Bronchial epithelial cell (primary cell): ENCODE data around the gene COX6A2. TPM values are rescaled to one million over a fixed set of nuclear protein-coding genes. Genes with fewer than 3 reads are reported as not detected.

ENCODE experiments used
- DNase-seq: peaks from one replicate; pipeline ENCODE4 v3.0.0-alpha.2; 2010; ENCODE audit warnings: low read depth
- FAIRE-seq: peaks from 2 replicates; lab custom pipeline; 2011; peaks lifted over from hg19 to GRCh38; lab: Jason Lieb, UNC
- H3K27me3 ChIP-seq: 2 replicates; pipeline ENCODE4 v1.5.1; 2011; ENCODE audit warnings: low read length; ENCODE audit not compliant: control insufficient read depth, insufficient read depth
- H3K36me3 ChIP-seq: 2 replicates; pipeline ENCODE4 v1.5.1; 2011; ENCODE audit warnings: low read length; ENCODE audit not compliant: control insufficient read depth, insufficient read depth
- H3K4me3 ChIP-seq: 2 replicates; pipeline ENCODE4 v1.5.1; 2011; ENCODE audit warnings: mild to moderate bottlenecking, low read depth, low read length, control low read depth
- CTCF ChIP-seq: IDR thresholded peaks from 2 replicates; pipeline ENCODE4 v1.5.1; 2011; ENCODE audit warnings: mild to moderate bottlenecking, moderate library complexity, low read length, control low read depth, inconsistent platforms; ENCODE audit not compliant: insufficient read depth, severe bottlenecking
- total RNA-seq: library from RNA; depleted of rRNA; stranded (reverse); fragments of >200 nt; gene quantifications from 2 replicates; pipeline ENCODE4 v1.2.1, GENCODE V29; 2014

The COX6A2 gene
- total RNA-seq, 1 donor from 2014 or later = not detected

GRCh38 chr16:31459687-31460581 lies 31.8 kb upstream of the COX6A2 start:
- Histone ChIP-seq H3K27me3 (no peaks in the 10 kb centered on the region), H3K36me3 (peaks cover 8% of the 10 kb centered on the region), H3K4me3 (peak overlapping the region; percentile 83)
- no peak for TF ChIP-seq CTCF
- FAIRE-seq (no peak), DNase-seq (peak; percentile 98)

- peak; percentile 74 for TF ChIP-seq CTCF
- Histone ChIP-seq H3K27me3 (no peaks in the 10 kb centered on the region), H3K4me3 (peak within 1 kb of the TSS; percentile 83), H3K36me3 (peaks cover 8% of the 10 kb centered on the region)
- FAIRE-seq (no peak), DNase-seq (peak; percentile 94)
Observed at GRCh38 chr16:31458844-31459686, 30.9 kb upstream of the COX6A2 start, which contains the start of gene ARMC5. Gene ARMC5 (plus strand): TSS chr16:31459501. CDS start chr16:31459525, 24 bp downstream.

- Histone ChIP-seq H3K36me3 (peaks cover 8% of the 10 kb centered on the region), H3K27me3 (no peaks in the 10 kb centered on the region), H3K4me3 (peak overlapping the region; percentile 83)
- DNase-seq (peak; percentile 35), FAIRE-seq (no peak)
- peak; percentile 46 for TF ChIP-seq CTCF
Observed at GRCh38 chr16:31458073-31458843, 30.1 kb upstream of the COX6A2 start.

- FAIRE-seq (no peak), DNase-seq (no peak)
- H3K4me3 ChIP-seq = peak overlapping the region; percentile 3
- H3K36me3 ChIP-seq = peaks cover 1% of the 10 kb centered on the region
- H3K27me3 ChIP-seq = no peaks in the 10 kb centered on the region
- no peak for TF ChIP-seq CTCF
Observed at GRCh38 chr16:31456988-31457360, 28.8 kb upstream of the COX6A2 start.

- FAIRE-seq = no peak
- H3K4me3 ChIP-seq = no peak overlapping the region
- no peaks in the 10 kb centered on the region for H3K27me3 ChIP-seq
- H3K36me3 ChIP-seq = peaks cover under 1% of the 10 kb centered on the region
- TF ChIP-seq CTCF = peak; percentile 37
- no peak for DNase-seq
Observed at GRCh38 chr16:31455601-31456314, 27.6 kb upstream of the COX6A2 start.
